GM21360 (cell line): ENCODE results near the gene FCGR2B.
A peak's percentile ranks its signal among the peaks of the same experiment; 100 is the strongest.
"Not testable (repeated sequence)": the region's sequence is repeated elsewhere in the genome, so short reads cannot be mapped to it uniquely, and the experiment has no call there.

ENCODE experiments used
- ATAC-seq: cut with Tn5 transposase; IDR thresholded peaks from one replicate; pipeline ENCODE4 v1.9.1; 2021; ENCODE audit warnings: mild to moderate bottlenecking, moderate library complexity; ENCODE audit not compliant: unreplicated experiment

Gene FCGR2B

DNA sequence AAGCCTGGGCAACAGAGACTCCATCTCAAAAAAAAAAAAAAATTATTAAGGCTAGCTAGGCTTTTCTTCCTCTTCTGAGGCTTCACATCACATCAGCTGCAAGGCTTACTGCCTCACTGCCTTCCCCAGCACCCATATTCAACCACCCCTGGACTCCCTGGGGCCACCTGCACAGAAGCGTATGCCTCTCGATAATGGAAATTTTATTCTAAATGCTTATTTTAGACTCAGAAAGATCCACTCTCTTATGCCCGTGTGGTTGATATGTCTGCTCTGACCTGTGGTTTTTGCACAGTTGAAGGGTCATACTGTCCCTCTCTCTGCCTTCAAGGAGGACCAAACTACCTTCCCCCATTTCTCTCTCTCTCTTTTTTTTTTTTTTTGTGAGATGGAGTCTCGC, 42.6 kb downstream of the FCGR2B start:
- ATAC-seq = no peak

DNA sequence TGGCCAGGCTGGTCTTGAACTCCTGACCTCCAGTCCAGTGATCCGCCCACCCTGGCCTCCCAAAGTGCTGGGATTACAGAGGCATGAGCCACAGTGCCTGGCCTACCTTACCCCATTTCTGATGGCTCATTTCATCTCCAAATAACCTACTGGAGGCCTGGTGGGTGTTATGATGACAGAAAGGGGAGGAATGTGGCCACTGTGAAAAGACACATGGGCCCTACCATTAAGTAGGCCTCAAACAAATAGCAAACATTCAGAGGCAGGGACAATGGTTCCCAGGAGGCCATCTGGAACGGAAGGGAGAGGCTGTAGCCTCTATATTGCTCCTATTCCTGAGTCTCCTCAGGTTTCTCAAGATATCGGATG, 43.2 kb downstream of the FCGR2B start:
- ATAC-seq = no peak

DNA sequence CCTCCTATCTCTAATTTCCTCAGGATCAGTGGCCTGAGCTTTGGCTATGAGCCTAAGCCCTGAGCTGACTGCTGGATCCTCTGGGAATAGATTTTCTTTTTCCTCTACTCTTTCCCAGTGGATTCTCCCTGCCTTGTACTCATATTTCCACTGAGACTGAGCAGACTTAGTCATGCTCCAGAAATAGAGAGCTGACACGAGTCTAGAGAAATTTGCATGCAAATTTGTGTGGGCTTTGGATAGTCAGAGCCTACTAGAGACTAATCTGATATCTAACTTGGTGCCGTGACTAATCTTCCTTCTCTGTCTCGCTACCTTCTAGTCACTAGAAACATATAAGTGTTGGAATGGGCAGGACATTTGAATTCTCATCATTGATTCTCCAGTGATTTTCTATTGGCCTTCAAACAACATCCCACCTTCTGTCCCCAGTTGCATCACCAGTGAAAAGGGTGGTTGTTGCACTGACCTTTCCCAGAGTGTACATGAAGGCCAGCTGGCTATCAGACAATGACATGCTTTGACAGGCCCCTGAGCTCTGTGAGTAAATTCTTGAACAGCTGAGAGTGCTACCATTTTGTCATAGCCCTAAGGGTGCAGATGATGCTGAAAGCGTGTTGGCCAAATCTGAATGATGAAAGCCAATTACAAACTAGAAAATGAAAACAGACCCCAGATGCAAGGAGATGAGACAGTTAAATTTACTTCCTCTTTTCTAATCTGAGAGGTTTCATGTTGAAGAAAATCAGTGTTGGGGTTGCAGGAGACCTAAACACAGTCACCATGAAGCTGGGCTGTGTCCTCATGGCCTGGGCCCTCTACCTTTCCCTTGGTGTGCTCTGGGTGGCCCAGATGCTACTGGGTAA, 43.8 kb downstream of the FCGR2B start, which contains the start of gene FCRLA:
Gene FCRLA (plus strand): TSS at position 748 of the 866 bp plus-strand sequence. CDS start 36 bp downstream, at position 784.
- ATAC-seq = peak; percentile 61

DNA sequence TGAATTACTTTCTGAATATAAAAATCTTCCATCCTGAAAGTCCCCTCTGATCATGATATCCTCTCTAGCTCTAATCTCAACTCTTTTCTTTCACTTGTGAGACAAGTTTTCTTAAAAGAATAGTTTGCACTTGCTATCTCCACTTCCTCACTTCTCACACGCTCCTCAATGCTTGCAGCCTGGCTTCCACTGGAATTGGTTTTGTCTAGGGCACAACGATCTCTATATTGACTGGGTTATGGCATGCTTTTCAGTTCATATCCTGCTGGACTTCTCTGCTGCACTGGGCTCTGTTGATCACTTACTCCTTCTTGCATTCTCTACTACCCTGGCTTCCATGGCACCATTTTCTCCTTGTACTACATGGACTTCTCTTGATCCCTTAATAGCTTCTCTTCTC, 44.6 kb downstream of the FCGR2B start:
- peak; percentile 1 for ATAC-seq

DNA sequence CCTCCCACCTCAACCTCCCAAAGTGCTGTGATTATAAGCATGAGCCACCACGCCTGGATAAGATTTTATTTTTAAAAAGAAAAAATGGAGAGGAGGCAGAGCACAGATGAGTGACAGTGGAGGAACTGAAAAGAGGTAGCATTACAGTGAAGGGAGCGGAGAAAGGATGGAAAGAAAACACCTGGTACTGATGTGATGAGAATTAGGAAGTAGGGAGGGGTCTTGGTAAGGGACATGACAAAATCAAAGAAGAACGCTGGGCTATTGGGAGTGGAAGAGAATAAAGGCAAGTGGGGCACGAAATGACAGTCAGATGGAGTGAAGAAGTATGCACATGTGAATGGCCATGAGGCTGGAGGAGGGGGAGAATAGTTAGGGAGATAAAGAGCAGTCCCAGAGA, 46.4 kb downstream of the FCGR2B start:
- ATAC-seq = no peak

DNA sequence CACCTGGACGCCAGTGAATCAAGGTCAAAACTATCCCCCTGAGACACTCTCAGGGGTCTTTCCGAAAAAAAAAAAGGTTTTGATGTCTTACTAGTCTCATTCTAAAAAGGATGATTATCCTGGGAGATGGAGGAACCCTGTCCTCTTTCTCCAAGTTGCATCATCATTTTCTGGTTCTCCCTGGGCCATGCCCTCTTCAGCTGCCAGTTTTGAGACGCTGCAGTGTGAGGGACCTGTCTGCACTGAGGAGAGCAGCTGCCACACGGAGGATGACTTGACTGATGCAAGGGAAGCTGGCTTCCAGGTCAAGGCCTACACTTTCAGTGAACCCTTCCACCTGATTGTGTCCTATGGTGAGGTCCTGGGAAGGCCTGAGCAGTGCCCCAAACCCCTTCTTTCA, 47.6 kb downstream of the FCGR2B start:
- no peak for ATAC-seq

DNA sequence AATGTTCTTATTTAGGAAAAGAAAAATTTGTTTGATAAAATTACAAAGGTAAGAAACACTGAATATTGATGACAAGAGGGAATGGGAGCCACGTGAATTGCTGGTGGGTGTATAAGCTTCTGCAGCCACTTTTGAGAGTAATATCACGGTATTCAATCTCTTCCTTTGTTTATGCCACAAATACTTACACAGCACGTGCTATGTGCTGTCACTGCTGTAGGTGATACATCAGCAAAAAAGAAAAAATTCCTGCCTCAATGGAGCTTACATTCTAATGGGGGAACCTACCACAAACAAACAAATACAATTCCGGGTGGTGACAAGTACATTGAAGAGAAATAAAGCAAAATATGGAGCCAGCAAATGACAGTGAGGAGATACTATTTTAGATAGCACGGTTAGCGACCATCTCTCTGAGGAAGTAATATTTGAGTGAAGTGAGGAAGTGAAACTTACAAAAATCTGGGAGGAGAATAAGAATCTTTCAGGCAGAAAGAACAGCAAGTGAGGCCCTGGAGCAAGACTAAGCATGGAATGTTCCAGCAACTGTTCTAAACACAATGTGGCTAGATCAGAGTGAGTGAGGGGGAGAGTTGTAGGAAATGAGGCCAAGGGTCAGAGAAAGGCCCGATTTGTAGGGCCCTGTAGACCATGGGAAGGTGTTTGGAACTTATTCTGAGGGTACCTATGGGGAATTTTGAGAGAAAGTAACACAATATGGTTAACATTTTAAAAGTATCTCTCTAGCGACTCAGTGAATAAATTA, 55.8 kb downstream of the FCGR2B start:
- ATAC-seq = peak; percentile 44

DNA sequence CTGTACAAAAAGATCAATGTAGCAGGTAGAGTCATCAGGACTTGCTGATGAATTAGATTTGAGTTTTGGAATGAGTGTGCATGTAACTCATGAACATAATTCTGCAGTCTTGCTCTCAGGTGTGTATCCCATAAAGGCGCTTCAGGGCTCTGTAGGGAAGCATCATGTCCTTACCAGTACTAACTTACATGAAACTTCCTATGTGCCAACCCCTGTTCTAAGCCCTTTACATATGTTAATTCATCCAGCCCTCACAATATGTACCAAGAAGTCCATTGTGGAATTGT, 56.3 kb downstream of the FCGR2B start:
- peak; percentile 48 for ATAC-seq

DNA sequence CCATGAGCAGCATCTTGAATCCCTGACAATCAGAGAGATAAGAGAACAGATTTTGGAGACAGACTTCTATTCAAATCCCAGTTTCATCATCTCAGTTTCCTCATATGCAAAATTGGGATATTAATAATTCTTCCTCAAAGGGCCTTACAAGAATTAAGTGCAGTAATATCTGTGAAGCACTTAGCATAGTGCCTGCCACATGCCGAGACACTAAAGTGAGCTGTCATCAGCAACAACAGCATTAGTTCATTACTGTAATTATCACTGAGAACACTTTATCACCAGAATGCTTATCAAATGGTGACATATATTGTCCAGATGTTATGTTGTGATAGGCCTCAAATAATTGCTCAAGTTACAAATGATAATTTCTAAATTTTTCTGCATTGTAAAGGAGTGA, 57.5 kb downstream of the FCGR2B start:
- ATAC-seq = no peak

DNA sequence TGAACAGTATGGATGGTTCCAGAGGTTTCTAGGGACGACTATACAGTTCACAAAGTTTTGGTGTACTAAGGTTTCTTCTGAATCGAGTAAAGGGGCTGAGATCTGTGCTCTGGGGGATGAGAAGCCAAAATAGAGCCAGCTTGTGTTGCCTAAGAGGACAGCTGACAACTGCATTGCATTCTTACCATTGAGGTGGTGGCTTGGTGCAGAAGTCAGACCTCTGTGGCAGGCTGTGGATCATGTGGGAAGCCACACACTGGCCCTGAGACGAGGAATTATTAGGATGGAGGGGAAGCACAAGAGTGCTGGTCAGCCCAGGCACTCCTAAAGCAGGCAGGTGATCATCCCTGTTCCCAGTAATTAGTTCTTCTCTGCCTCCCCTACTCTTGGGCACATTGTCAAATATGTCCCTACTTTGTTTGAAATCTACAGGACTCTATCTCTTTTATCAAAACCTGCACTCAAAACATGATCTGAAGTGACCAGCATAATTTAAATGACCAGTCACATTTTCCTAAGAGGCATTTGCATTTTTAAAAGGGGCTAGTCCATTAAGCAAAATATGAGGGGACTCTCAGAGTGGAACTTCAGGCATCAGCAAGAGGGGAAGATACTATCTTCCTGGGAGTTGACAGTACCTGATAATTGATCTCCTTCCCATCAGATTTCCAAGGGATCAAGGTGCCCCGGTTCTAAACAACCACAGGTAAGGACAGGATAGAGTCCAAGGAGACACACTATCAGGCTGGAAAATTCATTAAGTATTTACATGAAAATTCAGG, 58.2 kb downstream of the FCGR2B start, which contains the start of gene FCRLB:
Gene FCRLB (plus strand): TSS at position 589 of the 782 bp plus-strand sequence. CDS start 1,129 bp downstream, outside the sequence.
- ATAC-seq = no peak

DNA sequence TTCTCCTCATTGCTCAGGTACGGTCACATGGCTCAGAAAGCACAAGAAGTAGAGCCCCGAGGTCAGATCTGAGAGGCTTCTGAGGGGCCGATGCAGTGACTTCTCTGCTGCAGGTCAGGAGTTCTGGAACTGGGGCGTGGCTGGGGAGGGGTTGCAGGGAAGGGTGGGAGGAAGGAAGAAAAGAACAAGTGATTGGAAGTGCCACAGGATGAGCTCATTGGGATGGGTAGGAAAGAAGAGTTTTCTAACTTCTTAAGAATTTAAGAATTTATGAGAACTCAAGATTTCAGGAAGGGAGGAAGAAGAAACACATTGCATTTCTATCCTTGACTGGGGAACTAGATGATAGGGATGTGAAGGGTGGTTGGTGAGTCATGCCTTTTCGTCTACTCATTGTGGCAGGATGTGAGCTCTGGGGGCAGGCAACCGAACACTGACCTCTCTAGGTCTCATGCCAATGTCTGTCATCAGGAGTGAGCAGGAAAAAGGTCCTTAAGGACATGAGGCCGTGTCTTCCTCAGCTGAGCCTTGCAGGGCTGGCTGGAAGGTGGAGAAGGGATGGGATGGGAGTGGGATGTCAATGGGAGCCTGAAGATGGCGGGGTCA, 58.9 kb downstream of the FCGR2B start:
- no peak for ATAC-seq

DNA sequence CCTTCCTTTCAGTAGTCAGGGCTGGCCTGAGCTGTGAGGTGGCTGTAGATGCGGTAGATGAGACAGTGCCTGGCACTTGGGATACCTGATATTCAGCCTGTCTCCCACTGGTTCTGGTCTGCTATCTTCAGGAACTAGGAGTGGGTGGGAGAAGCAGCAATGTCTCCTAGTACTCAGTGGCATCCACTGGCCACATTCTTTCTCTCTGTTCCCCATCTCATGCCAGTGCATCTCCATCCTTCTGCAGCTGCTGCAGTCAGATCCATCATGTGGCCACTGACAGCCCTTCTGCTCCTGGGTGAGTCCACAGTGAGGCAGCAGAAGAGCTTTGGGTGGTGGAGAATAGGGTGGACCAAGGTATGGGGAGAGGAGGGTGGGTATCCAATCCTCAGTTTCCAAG, 59.5 kb downstream of the FCGR2B start:
- no peak for ATAC-seq

DNA sequence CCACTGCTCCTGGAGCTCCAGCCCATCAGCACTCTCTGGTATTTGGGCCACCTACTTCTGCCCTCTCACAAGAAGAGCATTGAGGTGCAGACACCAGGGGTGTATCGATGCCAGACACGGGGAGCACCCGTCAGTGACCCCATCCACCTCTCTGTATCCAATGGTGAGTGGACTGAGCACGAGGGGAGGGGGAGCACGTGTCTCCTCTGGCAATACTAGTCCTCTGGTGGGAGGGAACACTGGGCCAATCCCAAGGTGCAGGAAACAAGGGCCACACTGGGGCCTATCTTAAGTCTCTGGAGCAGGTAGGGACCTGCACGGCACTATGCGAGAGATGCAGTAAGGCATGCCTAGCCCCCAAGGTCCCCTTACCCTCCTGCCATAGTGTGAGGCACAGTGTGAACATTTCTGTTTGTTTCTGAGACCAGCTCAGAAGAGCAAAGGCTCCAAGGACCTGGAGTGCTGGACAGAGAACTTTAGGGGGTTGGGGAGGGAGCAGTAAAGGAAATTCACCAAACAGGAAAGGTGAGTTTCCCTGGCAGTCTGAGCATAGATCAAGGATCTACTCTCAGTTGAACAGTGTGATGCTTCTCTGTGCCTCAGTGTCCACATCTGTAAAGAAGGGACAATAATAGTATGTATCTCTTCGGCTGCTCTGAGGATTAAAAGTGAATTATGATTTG, 60.7 kb downstream of the FCGR2B start:
- ATAC-seq = no peak

DNA sequence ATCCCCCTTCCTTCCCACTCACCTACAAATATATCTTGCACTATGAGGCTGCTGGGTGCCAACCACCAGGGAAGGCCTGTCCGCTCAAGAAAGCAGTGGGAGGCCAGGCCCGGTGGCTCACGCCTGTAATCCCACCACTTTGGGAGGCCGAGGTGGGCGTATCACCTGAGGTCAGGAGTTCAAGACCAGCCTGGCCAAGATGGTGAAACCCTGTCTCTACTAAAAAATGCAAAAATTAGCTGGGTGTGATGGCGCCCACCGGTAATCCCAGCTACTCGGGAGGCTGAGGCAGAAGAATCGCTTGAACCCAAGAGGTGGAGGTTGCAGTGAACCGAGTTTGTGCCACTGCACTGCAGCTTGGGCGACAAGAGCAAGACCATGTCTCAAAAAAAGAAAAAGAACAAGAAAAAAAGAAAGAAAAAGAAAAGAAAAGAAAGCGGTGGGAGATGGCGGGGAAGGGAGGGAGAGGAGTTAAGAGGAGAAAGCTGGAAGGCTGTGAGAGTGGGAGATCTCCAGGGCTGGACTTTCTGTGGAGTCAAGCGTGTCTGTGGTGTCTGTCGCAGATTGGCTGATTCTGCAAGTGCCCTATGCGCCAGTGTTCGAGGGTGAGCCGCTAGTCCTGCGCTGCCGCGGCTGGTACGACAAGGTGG, 62.4 kb downstream of the FCGR2B start:
- ATAC-seq = not testable (repeated sequence)

DNA sequence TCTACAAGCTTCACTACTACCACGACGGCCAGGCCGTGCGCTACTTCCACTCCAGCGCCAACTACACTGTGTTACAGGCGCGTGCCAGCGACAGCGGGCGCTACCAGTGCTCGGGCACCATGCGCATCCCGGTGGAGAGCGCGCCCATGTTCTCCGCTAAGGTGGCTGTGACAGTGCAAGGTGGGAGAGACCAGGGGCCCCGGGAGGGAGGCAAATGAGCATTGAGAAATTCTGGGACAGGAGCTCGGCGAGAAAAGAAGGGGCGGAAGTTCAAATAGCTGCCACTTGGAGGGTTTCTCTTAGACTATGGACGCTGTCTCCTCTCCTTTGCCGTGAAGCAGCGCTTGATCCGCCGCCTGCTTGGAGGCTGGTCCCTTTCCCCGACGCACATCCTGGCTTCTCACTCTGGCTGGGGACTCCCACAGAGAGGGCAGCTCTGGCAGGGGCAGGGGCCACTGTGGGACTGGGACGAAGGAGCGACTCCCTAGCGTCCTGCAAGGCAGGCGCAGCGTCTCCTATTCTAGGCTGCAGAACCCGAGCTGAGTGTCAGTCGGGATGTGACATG, 63.0 kb downstream of the FCGR2B start:
- ATAC-seq = peak; percentile 14

DNA sequence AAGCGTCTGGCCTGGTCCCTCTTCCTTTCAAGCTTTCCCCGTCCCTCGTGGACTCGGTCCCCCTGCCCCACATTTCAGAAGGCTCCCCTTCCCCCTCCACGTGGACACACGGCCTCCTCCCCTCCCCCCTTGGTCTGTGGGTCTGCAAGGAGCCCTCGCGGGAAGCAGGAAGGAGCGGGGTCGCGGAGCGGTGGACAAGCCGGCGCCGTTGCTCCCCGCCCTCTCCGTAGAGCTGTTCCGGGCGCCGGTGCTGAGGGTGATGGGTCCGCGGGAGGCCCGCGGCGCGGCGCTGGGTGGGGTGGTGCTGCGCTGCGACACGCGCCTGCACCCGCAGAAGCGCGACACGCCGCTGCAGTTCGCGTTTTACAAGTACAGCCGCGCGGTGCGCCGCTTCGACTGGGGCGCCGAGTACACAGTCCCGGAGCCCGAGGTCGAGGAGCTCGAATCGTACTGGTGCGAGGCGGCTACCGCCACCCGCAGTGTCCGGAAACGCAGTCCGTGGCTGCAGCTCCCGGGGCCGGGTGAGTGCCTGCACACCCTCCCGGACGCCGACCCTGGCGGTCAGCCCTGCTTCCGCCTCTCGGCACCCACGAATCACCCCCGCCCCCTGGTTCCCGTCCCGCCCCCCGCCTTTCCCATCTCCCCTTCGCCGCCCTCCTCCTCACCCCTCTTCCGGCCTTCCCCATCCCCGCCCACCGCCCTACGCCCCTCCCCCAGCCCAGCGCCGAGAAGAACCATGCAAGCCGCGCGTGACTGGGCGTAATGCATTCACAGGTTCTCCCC, 63.7 kb downstream of the FCGR2B start:
- ATAC-seq = peak; percentile 48

DNA sequence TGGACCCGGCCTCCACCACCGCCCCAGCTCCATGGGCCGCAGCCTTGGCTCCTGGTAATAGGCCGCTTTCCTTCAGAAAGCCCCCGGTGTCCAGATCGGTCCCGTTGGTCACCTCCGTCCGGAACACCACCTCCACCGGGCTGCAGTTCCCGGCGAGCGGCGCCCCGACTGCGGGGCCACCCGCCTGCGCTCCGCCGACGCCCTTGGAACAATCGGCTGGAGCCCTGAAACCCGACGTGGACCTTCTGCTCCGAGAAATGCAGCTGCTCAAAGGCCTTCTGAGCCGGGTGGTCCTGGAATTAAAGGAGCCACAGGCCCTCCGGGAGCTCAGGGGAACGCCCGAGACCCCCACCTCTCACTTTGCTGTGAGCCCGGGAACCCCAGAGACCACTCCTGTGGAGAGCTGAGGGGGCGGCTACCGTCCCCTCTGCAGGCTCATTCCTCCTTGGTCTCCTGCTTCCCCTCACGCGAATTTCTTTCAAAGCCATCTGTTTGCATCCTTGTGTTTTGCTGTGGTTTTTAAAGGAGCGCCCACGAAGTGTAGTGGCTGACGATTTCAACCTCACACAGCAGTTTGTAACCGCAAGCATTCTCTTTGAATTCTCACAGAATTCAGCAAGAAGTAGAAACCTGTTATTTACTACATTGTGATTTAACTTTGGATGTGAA, 64.4 kb downstream of the FCGR2B start:
- peak; percentile 7 for ATAC-seq
